H1 (cell line): ENCODE results near the gene SPTSSB. TPM values are rescaled to one million over a fixed set of nuclear protein-coding genes. Genes with fewer than 3 reads are reported as not detected.
A peak's percentile ranks its signal among the peaks of the same experiment; 100 is the strongest.

ENCODE experiments used
- ATF2 ChIP-seq: IDR thresholded peaks from 2 replicates; pipeline ENCODE4 v1.6.1; 2012; ENCODE audit warnings: low read length, inconsistent platforms
- CTCF ChIP-seq, 3 experiments: IDR thresholded peaks; 1 replicate in 2 of 3; 2 replicates in 1 of 3; pipeline versions ENCODE4 v1.5.1 to v1.6.1; 2011; ENCODE audit warnings: low read length in 3 of 3, mild to moderate bottlenecking in 3 of 3, inconsistent platforms in 2 of 3, low read depth in 1 of 3, moderate library complexity in 1 of 3; ENCODE audit not compliant: insufficient read depth in 1 of 3; ENCODE audit errors: control extremely low read depth in 1 of 3
- EGR1 ChIP-seq: IDR thresholded peaks from 2 replicates; pipeline ENCODE4 v1.6.1; 2011; ENCODE audit warnings: low read depth, low read length, borderline replicate concordance
- JUND ChIP-seq: IDR thresholded peaks from 2 replicates; pipeline ENCODE4 v1.6.1; 2011; ENCODE audit warnings: mild to moderate bottlenecking, improper control_type of control experiment, low read length
- KDM4A ChIP-seq: IDR thresholded peaks from one replicate; pipeline ENCODE4 v1.7.1; 2012; ENCODE audit warnings: low read depth, mild to moderate bottlenecking, moderate library complexity, low read length, inconsistent platforms; ENCODE audit not compliant: severe bottlenecking
- KDM5A ChIP-seq: fragments of 200-600 bp; IDR thresholded peaks from 2 replicates; pipeline ENCODE4 v1.7.1; 2012; ENCODE audit warnings: mild to moderate bottlenecking, low read length, inconsistent platforms, mixed read lengths
- RBBP5 ChIP-seq: IDR thresholded peaks from 2 replicates; pipeline ENCODE4 v1.7.1; 2012; ENCODE audit warnings: low read depth, mild to moderate bottlenecking, inconsistent platforms, low read length, moderate library complexity, borderline replicate concordance
- SIN3A ChIP-seq, 2 experiments: IDR thresholded peaks in 1 of 2; conservative IDR thresholded peaks in 1 of 2; 2 replicates each; pipeline ENCODE4 v1.6.1; 2011 to 2012; ENCODE audit warnings: low read length in 2 of 2, improper control_type of control experiment in 1 of 2, low read depth in 1 of 2, mild to moderate bottlenecking in 1 of 2
- SP4 ChIP-seq: IDR thresholded peaks from 2 replicates; pipeline ENCODE4 v1.6.1; 2012; ENCODE audit warnings: low read length, inconsistent platforms
- YY1 ChIP-seq: IDR thresholded peaks from 2 replicates; pipeline ENCODE4 v1.6.1; 2011; ENCODE audit warnings: low read depth, mild to moderate bottlenecking, low read length
- polyA plus RNA-seq, 7 experiments: library from polyadenylated mRNA; depleted of rRNA in 3 of 7; stranded (reverse) in 5 of 7; unstranded in 2 of 7; fragments of >200 nt in 5 of 7; fragments of 200-250 nt in 2 of 7; gene quantifications; 1 replicate in 5 of 7; 2 replicates in 1 of 7; 4 replicates in 1 of 7; pipeline versions ENCODE4 v1.2.1 to v1.2.3, GENCODE V29; 2011 to 2013; ENCODE audit warnings: missing spikeins in 2 of 7, mixed read lengths in 2 of 7
- total RNA-seq: library from RNA; stranded (reverse); fragmentation: NEBNext Ultra II Directional; extraction: Animal tissue kit (Norgen Biotek cat#: 25700); gene quantifications from 2 replicates; pipeline ENCODE4 v1.2.1, GENCODE V29; 2021

SPTSSB gene
- total and polyA plus RNA-seq, 2 of the 8 experiments (the other 6 are each of a cell fraction or from before 2014, with no cell fraction given), result 33.4 to 52.5 TPM

- TF ChIP-seq YY1, result peak; percentile 25; the same call in 1 of the 2 replicates
- TF ChIP-seq KDM4A, result no peak
- 0 out of 2 replicates have a peak, but pooled peaks have one; percentile 54 for TF ChIP-seq ATF2
- peak in 1 of 2 experiments; percentile 74; a peak in 1 of 4 replicates for TF ChIP-seq SIN3A (conservative IDR thresholded peaks at IDR 0.05 in 1 of 2, IDR thresholded peaks at IDR 0.05 in 1 of 2; ENCODE audit: low read depth in 1 of 2, low read length in 2 of 2)
- peak; percentile 34; the same call in 1 of the 2 replicates for TF ChIP-seq JUND
- TF ChIP-seq CTCF (IDR thresholded peaks at IDR 0.05; ENCODE audit: control extremely low read depth in 1 of 3, insufficient read depth in 1 of 3, low read depth in 1 of 3, low read length in 3 of 3), result peak in 1 of 3 experiments; percentile 35; a peak in 2 of 4 replicates
- TF ChIP-seq EGR1, result 0 out of 2 replicates have a peak, but pooled peaks have one; percentile 9
- TF ChIP-seq KDM5A, result no peak
- 0 out of 2 replicates have a peak, but pooled peaks have one; percentile 52 for TF ChIP-seq RBBP5
- TF ChIP-seq SP4, result no peak
- TF ChIP-seq, all 59 proteins: peak for 15
These were observed 49.4 kb upstream of the SPTSSB start (continued) for GRCh38 chr3:161420746-161421145.
